ENCODE data around the gene EIF4E1B.

EIF4E1B gene

GRCh38 chr5:176662371-176663333 lies 32.2 kb downstream of the EIF4E1B start:
- Histone ChIP-seq H3K27ac (ENCODE audit: insufficient read depth in 1 of 2, low read depth in 1 of 2, low read length in 2 of 2, poor library complexity in 1 of 2, severe bottlenecking in 2 of 2) (no peak overlapping the region), H3K4me1 (ENCODE audit: control extremely low read depth in 1 of 4, control insufficient read depth in 4 of 4, insufficient read depth in 4 of 4, low read length in 3 of 4) (peaks cover 4 to 20% (median 14%) of the 10 kb centered on the region in 4 experiments), H3K27me3 (replicated peaks in 2 of 5; ENCODE audit: control insufficient read depth in 4 of 5, insufficient read depth in 5 of 5, low read length in 4 of 5) (peaks cover 0 to 31% (median 15%) of the 10 kb centered on the region in 5 experiments), H3K9me3 (ENCODE audit: control extremely low read depth in 1 of 5, control insufficient read depth in 4 of 5, insufficient read depth in 2 of 5, low read depth in 1 of 5, low read length in 4 of 5) (peaks cover 0 to 2% (median 0%) of the 10 kb centered on the region in 5 experiments), H3K4me3 (ENCODE audit: control insufficient read depth in 1 of 7, extremely low read depth in 1 of 7, insufficient read depth in 4 of 7, low read depth in 2 of 7, low read length in 6 of 7) (no peak overlapping the region), H3K36me3 (ENCODE audit: control insufficient read depth in 4 of 4, insufficient read depth in 4 of 4, low read length in 3 of 4) (no peaks in the 10 kb centered on the region)
- WGBS (ENCODE audit: insufficient coverage): 96% methylated on average over 19 of the region's 21 CpGs
- CTCF ChIA-PET: interaction anchor here (1.1 to 1.8 kb wide), 3 partner anchors 12 to 153 kb away, joined by 3 to 5 read pairs (median 3); no protein-coding TSS in a partner anchor
- POLR2A ChIA-PET: no interaction called here
- no peak for DNase-seq

- Histone ChIP-seq H3K27me3 (replicated peaks in 2 of 5; ENCODE audit: control insufficient read depth in 4 of 5, insufficient read depth in 5 of 5, low read length in 4 of 5) (peaks cover 0 to 40% (median 19%) of the 10 kb centered on the region in 5 experiments), H3K4me1 (ENCODE audit: control extremely low read depth in 1 of 4, control insufficient read depth in 4 of 4, insufficient read depth in 4 of 4, low read length in 3 of 4) (peaks cover 2 to 14% (median 9%) of the 10 kb centered on the region in 4 experiments), H3K36me3 (ENCODE audit: control insufficient read depth in 4 of 4, insufficient read depth in 4 of 4, low read length in 3 of 4) (no peaks in the 10 kb centered on the region), H3K9me3 (ENCODE audit: control extremely low read depth in 1 of 5, control insufficient read depth in 4 of 5, insufficient read depth in 2 of 5, low read depth in 1 of 5, low read length in 4 of 5) (peaks cover 0 to 2% (median 0%) of the 10 kb centered on the region in 5 experiments), H3K4me3 (ENCODE audit: control insufficient read depth in 1 of 7, extremely low read depth in 1 of 7, insufficient read depth in 4 of 7, low read depth in 2 of 7, low read length in 6 of 7) (no peak overlapping the region), H3K27ac (ENCODE audit: insufficient read depth in 1 of 2, low read depth in 1 of 2, low read length in 2 of 2, poor library complexity in 1 of 2, severe bottlenecking in 2 of 2) (no peak overlapping the region)
- WGBS (ENCODE audit: insufficient coverage): 94% methylated on average over 9 of the region's 10 CpGs
- CTCF ChIA-PET: interaction anchor here (1.3 kb wide), 1 partner anchor 13 kb away, joined by 3 read pairs; no protein-coding TSS in a partner anchor
- no peak for DNase-seq
- POLR2A ChIA-PET: no interaction called here
Observed at GRCh38 chr5:176663566-176663965, 33.1 kb downstream of the EIF4E1B start.

GRCh38 chr5:176664479-176664878 lies 34.0 kb downstream of the EIF4E1B start:
- no peak overlapping the region for H3K4me3 ChIP-seq (ENCODE audit: control insufficient read depth in 1 of 7, extremely low read depth in 1 of 7, insufficient read depth in 4 of 7, low read depth in 2 of 7, low read length in 6 of 7)
- H3K4me1 ChIP-seq (ENCODE audit: control extremely low read depth in 1 of 4, control insufficient read depth in 4 of 4, insufficient read depth in 4 of 4, low read length in 3 of 4): peaks cover 0 to 5% (median under 1%) of the 10 kb centered on the region in 4 experiments
- H3K27ac ChIP-seq (ENCODE audit: insufficient read depth in 1 of 2, low read depth in 1 of 2, low read length in 2 of 2, poor library complexity in 1 of 2, severe bottlenecking in 2 of 2): no peak overlapping the region
- POLR2A ChIA-PET: no interaction called here
- peaks cover 0 to 2% (median 0%) of the 10 kb centered on the region in 5 experiments for H3K9me3 ChIP-seq (ENCODE audit: control extremely low read depth in 1 of 5, control insufficient read depth in 4 of 5, insufficient read depth in 2 of 5, low read depth in 1 of 5, low read length in 4 of 5)
- no peak for DNase-seq
- WGBS (ENCODE audit: insufficient coverage): 80% methylated on average over 1 of the region's 6 CpGs
- peaks cover 0 to 42% (median 21%) of the 10 kb centered on the region in 5 experiments for H3K27me3 ChIP-seq (replicated peaks in 2 of 5; ENCODE audit: control insufficient read depth in 4 of 5, insufficient read depth in 5 of 5, low read length in 4 of 5)
- CTCF ChIA-PET: interaction anchor here (1.1 kb wide), 1 partner anchor 293 kb away, joined by 4 read pairs; no protein-coding TSS in a partner anchor
- no peaks in the 10 kb centered on the region for H3K36me3 ChIP-seq (ENCODE audit: control insufficient read depth in 4 of 4, insufficient read depth in 4 of 4, low read length in 3 of 4)

- 32% methylated on average over 16 of the region's 19 CpGs for WGBS (ENCODE audit: insufficient coverage)
- POLR2A ChIA-PET: no interaction called here
- Histone ChIP-seq H3K4me1 (ENCODE audit: control extremely low read depth in 1 of 4, control insufficient read depth in 4 of 4, insufficient read depth in 4 of 4, low read length in 3 of 4) (peaks cover 0 to 4% (median 0%) of the 10 kb centered on the region in 4 experiments), H3K27me3 (replicated peaks in 2 of 5; ENCODE audit: control insufficient read depth in 4 of 5, insufficient read depth in 5 of 5, low read length in 4 of 5) (peaks cover 0 to 45% (median 21%) of the 10 kb centered on the region in 5 experiments), H3K27ac (ENCODE audit: insufficient read depth in 1 of 2, low read depth in 1 of 2, low read length in 2 of 2, poor library complexity in 1 of 2, severe bottlenecking in 2 of 2) (no peak overlapping the region), H3K9me3 (ENCODE audit: control extremely low read depth in 1 of 5, control insufficient read depth in 4 of 5, insufficient read depth in 2 of 5, low read depth in 1 of 5, low read length in 4 of 5) (peaks cover 0 to 2% (median 0%) of the 10 kb centered on the region in 5 experiments), H3K36me3 (ENCODE audit: control insufficient read depth in 4 of 4, insufficient read depth in 4 of 4, low read length in 3 of 4) (no peaks in the 10 kb centered on the region), H3K4me3 (ENCODE audit: control insufficient read depth in 1 of 7, extremely low read depth in 1 of 7, insufficient read depth in 4 of 7, low read depth in 2 of 7, low read length in 6 of 7) (no peak overlapping the region)
- CTCF ChIA-PET: interaction anchor here (1.1 kb wide), 1 partner anchor 292 kb away, joined by 4 read pairs; no protein-coding TSS in a partner anchor
- DNase-seq: no peak
Observed at GRCh38 chr5:176664886-176665285, 34.4 kb downstream of the EIF4E1B start.

GRCh38 chr5:176665517-176665916 lies 35.0 kb downstream of the EIF4E1B start:
- peaks cover 0 to 2% (median 0%) of the 10 kb centered on the region in 5 experiments for H3K9me3 ChIP-seq (ENCODE audit: control extremely low read depth in 1 of 5, control insufficient read depth in 4 of 5, insufficient read depth in 2 of 5, low read depth in 1 of 5, low read length in 4 of 5)
- no peaks in the 10 kb centered on the region for H3K36me3 ChIP-seq (ENCODE audit: control insufficient read depth in 4 of 4, insufficient read depth in 4 of 4, low read length in 3 of 4)
- 94% methylated on average over 6 of the region's 6 CpGs for WGBS (ENCODE audit: insufficient coverage)
- peaks cover 0 to 2% (median 0%) of the 10 kb centered on the region in 4 experiments for H3K4me1 ChIP-seq (ENCODE audit: control extremely low read depth in 1 of 4, control insufficient read depth in 4 of 4, insufficient read depth in 4 of 4, low read length in 3 of 4)
- peaks cover 0 to 49% (median 26%) of the 10 kb centered on the region in 5 experiments for H3K27me3 ChIP-seq (replicated peaks in 2 of 5; ENCODE audit: control insufficient read depth in 4 of 5, insufficient read depth in 5 of 5, low read length in 4 of 5)
- CTCF ChIA-PET: interaction anchor here (1.3 kb wide), 1 partner anchor 13 kb away, joined by 3 read pairs; no protein-coding TSS in a partner anchor
- POLR2A ChIA-PET: no interaction called here
- DNase-seq: no peak
- H3K4me3 ChIP-seq (ENCODE audit: control insufficient read depth in 1 of 7, extremely low read depth in 1 of 7, insufficient read depth in 4 of 7, low read depth in 2 of 7, low read length in 6 of 7): no peak overlapping the region
- H3K27ac ChIP-seq (ENCODE audit: insufficient read depth in 1 of 2, low read depth in 1 of 2, low read length in 2 of 2, poor library complexity in 1 of 2, severe bottlenecking in 2 of 2): no peak overlapping the region

- ChIA-PET CTCF (interaction anchor here (6.7 kb wide), 1 partner anchor 8 kb away, joined by 47 read pairs; no protein-coding TSS in a partner anchor), POLR2A (no interaction called here)
- Histone ChIP-seq H3K36me3 (ENCODE audit: control insufficient read depth in 4 of 4, insufficient read depth in 4 of 4, low read length in 3 of 4) (no peaks in the 10 kb centered on the region), H3K27me3 (replicated peaks in 2 of 5; ENCODE audit: control insufficient read depth in 4 of 5, insufficient read depth in 5 of 5, low read length in 4 of 5) (peaks cover 0 to 64% (median 23%) of the 10 kb centered on the region in 5 experiments), H3K4me1 (ENCODE audit: control extremely low read depth in 1 of 4, control insufficient read depth in 4 of 4, insufficient read depth in 4 of 4, low read length in 3 of 4) (no peaks in the 10 kb centered on the region), H3K4me3 (ENCODE audit: control insufficient read depth in 1 of 7, extremely low read depth in 1 of 7, insufficient read depth in 4 of 7, low read depth in 2 of 7, low read length in 6 of 7) (no peak overlapping the region), H3K9me3 (ENCODE audit: control extremely low read depth in 1 of 5, control insufficient read depth in 4 of 5, insufficient read depth in 2 of 5, low read depth in 1 of 5, low read length in 4 of 5) (peaks cover 0 to 2% (median 0%) of the 10 kb centered on the region in 5 experiments), H3K27ac (ENCODE audit: insufficient read depth in 1 of 2, low read depth in 1 of 2, low read length in 2 of 2, poor library complexity in 1 of 2, severe bottlenecking in 2 of 2) (no peak overlapping the region)
- 72% methylated on average over 7 of the region's 7 CpGs for WGBS (ENCODE audit: insufficient coverage)
- no peak for DNase-seq
Observed at GRCh38 chr5:176667637-176668036, 37.2 kb downstream of the EIF4E1B start.
